Measurements from ENCODE around the gene KLK4.

GRCh38 chr19:50893047-50893736 lies 18.0 kb downstream of the KLK4 start:
- no peak for TF ChIP-seq ZNF317 (CRISPR knock-in tag; IDR thresholded peaks at IDR 0.05; ENCODE audit: borderline replicate concordance, low read depth)
- no peak for TF ChIP-seq SMAD3 (CRISPR knock-in tag; IDR thresholded peaks at IDR 0.05; ENCODE audit: borderline replicate concordance)
- no peak for TF ChIP-seq ZNF263 (CRISPR knock-in tag; IDR thresholded peaks at IDR 0.05; ENCODE audit: low read depth)
- no peak for TF ChIP-seq RELA (CRISPR knock-in tag; IDR thresholded peaks at IDR 0.05; ENCODE audit: borderline replicate concordance)
- peak; percentile 43; the same call in 1 of the 2 replicates for TF ChIP-seq CTCF (IDR thresholded peaks at IDR 0.05)
- no peak for TF ChIP-seq AR (CRISPR knock-in tag; IDR thresholded peaks at IDR 0.05)
- TF ChIP-seq NFYB (CRISPR knock-in tag; conservative IDR thresholded peaks at IDR 0.05; ENCODE audit: low read depth): no peak
- no peak for TF ChIP-seq ZNF219 (CRISPR knock-in tag; IDR thresholded peaks at IDR 0.05; ENCODE audit: borderline replicate concordance)

All from WTC11 (cell line).